Activated CD8-positive, alpha-beta memory T cell treated with anti-CD3 and anti-CD28 coated beads, Interleukin-2, amount 50 U/mL, for 1 hour (primary cell): Measurements from ENCODE around the gene IFIT1.
"Not testable (repeated sequence)": the region's sequence is repeated elsewhere in the genome, so short reads cannot be mapped to it uniquely, and the experiment has no call there.

Experiments used
- DNase-seq: peaks from one replicate; pipeline ENCODE4 v3.0.0-alpha.2; 2020; ENCODE audit errors: extremely low read depth

IFIT1 gene

DNA sequence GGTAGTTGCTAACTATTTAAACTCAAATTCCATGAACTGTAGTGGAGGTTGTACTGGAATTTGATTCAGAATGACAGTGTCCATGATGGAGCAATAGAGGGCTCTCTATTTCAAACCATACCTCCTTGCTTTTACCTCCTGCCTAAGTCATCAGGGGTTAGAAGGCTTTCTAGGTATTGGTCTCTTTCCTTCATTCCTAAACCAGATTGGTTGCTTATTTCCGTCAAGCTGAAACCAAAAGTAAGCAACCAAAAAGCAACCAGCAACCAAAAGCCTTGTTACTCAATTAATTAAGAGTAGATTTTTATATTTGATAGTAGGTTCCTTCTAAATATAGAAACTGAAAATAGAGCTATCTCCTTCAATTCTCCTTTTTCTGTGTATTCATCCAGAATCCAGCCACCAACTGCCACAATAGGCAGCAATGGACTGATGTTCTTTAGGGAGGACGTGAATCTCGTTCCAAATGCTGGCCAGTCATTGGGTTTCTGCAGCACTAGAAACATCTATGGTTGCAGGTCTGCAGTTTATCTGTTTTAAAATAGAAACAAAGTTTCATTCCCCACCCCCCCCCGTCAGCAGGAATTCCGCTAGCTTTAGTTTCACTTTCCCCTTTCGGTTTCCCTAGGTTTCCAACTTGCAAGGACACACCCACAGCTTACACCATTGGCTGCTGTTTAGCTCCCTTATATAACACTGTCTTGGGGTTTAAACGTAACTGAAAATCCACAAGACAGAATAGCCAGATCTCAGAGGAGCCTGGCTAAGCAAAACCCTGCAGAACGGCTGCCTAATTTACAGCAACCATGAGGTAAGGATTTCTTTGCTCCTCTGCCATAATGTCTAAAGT lies at the start of gene IFIT1:
Gene IFIT1, plus strand, starts transcription at position 717 of the 850 bp plus-strand sequence. Its CDS starts 90 bp downstream, at position 807.
- DNase-seq = no peak

DNA sequence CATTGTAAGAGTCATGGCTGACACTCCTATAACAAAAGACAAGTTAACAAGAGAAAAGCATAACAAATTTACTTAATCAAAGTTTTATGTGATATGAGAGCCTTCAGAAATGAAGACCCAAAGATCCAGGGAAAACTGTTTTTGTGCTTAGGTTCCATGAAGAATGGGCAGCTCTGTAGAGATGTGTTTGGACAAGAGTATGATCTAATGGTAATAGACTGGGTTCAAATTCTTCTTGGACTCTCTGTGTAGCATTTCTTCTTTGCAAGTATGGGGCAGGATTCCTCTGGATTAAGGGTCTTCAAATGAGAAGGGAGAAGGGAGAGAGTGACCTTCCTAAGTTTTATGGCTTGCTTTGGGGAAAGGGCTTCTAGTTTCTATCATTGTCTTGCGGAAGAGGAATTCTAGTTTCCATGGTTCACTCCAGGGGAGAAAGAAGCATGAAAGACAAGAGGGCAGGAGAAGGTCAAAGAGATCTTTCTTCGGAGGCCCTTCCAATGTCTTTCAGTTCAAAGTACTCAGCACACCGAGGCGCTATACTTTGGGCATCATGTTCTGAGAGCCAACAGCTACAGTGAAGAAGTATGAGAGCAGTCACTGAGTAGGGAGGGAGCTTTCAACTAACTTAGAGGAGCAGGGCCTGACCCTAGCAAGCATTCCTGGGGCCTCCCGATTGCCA lies 49.2 kb upstream of the IFIT1 start:
- no peak for DNase-seq

GRCh38 chr10:89344156-89344555 lies 48.3 kb upstream of the IFIT1 start:
- DNase-seq = no peak

DNA sequence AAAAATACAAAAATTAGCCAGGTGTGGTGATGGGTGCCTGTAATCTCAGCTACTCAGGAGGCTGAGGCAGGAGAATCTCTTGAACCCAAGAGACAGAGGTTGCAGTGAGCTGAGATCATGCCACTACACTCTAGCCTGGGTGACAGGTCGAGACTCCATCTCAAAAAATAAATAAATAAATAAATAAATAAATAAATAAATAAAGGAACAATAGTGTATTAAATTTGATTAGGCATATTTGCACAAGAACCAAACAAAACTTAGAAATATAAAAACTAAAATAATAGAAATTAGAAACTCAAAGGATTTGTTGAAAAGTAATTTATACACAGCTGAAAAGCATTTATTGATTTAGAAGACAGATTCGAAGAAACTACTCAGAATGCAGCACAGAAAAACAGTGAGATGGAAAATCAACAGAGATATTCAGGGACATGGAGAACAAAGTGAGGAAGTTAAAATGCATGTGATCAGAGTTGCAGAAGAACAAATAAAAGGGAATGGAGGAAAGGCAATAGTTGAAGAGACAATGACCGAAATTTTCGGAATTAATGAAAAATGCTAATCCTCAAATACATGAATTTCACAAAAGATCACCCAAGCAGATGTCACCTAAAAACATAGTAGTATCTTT lies 46.9 kb upstream of the IFIT1 start:
- DNase-seq = no peak

GRCh38 chr10:89346405-89347254 lies 45.8 kb upstream of the IFIT1 start:
- no peak for DNase-seq

DNA sequence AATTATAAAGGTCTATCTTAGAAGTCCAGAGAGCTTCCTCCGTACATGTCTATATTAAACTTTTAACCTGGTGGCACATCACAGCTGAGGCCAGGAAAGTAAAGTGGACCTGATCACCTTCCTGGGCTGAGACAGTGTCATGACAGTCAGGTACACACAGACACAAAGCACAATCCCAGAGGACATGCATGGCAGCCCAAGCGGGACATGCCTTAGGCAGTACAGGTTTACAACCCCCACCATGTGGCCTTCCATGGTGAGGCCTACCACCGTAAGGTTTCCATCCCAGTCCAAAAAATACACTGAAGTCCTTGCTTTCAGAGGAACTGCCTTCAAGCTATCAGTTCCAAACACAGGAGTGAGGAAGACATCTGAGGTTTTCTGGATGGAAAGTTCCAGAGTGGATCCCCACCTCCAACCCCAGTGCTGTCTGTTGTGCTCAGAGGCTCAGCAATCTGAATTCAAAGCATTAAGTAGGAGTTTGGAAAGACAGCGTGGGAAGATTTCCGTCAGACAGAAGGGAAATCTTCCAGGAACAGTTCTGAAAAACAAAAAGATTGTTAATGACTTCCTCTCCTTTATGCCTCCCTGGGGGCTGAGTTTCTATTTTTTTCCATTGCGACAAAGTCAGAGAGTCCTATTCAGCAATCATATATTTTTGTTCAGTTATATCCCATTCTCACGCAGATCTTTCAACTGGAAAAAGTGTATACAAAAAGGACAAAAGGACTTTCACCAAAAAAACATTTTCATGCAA lies 44.5 kb upstream of the IFIT1 start:
- no peak for DNase-seq

DNA sequence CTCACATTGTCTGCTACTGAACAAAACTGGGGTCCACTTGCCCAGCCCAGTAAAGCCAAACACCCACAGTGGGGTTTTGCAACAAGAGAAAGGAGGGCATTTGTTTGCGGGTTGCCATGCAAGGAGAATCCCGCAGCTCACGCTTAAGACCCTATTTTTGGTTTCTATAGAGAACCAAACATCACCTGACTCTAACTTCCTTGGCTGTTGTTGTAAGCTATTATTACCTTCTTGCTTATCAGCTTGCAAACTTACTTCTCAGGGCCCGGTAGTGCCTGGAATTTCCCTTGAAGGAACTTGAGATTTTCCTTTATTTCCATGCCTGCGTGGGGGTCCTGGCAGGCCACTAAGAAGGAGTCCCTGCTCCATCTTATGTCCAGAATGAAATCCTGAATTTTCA lies 43.9 kb upstream of the IFIT1 start:
- no peak for DNase-seq

DNA sequence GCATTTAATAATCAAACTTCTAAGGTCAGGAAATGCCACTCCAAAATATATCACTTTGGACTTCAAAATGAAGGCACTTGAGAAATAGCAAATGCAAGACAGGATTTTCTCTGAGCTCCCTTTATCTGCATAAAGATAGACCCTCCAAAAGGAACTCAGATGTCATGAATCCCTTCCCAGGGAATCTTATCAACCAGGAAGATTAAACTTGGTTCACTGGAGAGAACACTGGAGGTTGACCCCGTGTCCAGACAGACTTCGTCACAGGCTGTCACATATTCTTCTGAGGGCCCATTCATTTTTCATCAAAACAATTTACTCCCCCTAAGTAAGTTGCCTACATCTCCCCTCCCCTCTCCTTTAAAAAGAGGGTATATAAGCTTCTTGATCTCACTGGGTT lies 43.4 kb upstream of the IFIT1 start:
- no peak for DNase-seq

GRCh38 chr10:89350631-89351315 lies 41.6 kb upstream of the IFIT1 start:
- DNase-seq = not testable (repeated sequence)

GRCh38 chr10:89351412-89351779 lies 41.0 kb upstream of the IFIT1 start:
- DNase-seq = no peak

DNA sequence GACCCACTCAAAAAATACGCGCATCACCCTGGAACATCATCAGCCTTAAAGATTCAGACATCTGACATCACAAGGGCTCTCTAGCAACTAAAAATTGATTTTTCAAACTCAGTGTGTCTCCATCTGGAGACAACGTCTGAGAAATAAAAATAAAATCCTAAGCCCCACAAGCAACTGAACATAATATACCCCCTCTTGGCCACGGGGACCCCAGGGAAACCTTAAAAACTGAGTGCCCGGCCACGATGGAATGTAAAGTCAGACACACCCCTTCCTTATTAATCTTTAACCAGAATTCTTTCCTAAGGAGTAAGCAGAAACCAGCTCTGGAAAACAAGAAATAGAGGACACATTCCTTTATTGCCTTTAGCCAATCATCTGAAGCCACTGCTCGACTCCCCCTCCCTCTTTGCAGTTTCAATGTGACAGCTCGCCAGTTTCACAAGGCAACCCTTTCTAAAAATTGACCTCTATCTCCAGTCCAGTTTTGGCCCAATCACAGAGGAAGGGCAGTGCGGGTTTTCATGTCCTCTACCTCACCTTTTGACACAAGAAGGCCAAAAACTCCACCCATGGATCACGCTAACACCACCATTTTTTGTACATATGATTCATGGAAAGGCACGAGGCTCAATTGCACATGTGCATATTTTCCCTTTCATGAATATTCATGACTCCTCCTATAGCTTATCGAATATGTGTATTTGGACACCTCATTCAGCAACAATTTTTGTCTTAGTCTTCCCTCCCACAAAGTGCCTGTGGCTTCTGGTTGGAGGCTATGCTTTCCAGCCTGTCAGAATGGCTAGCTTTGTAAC lies 40.4 kb upstream of the IFIT1 start:
- DNase-seq = no peak

- no peak for DNase-seq
These were observed 39.6 kb upstream of the IFIT1 start for GRCh38 chr10:89352802-89353201.

GRCh38 chr10:89355394-89355931 lies 37.0 kb upstream of the IFIT1 start:
- no peak for DNase-seq

DNA sequence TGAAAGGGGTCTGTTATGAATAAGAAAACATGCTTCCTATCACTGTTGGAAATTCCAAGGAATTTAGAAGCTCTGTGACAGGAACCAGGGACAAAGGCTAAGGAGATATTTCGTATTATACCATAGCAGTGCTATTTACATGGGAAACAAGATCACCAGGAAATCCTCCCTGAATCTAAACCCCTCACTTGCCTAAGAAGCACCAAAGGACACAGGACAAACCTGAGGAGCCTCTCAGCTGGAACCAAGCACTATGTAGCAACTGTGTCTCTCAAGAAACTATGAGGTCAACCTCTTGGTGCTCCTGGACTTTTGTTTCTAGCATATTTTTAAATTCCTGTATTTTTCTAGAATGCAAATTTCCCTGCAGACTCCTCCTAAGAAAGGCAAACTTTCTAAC lies 35.3 kb upstream of the IFIT1 start:
- DNase-seq = no peak

GRCh38 chr10:89357975-89358374 lies 34.4 kb upstream of the IFIT1 start:
- no peak for DNase-seq

- DNase-seq = no peak
These were observed 32.3 kb upstream of the IFIT1 start for GRCh38 chr10:89360157-89360556.

DNA sequence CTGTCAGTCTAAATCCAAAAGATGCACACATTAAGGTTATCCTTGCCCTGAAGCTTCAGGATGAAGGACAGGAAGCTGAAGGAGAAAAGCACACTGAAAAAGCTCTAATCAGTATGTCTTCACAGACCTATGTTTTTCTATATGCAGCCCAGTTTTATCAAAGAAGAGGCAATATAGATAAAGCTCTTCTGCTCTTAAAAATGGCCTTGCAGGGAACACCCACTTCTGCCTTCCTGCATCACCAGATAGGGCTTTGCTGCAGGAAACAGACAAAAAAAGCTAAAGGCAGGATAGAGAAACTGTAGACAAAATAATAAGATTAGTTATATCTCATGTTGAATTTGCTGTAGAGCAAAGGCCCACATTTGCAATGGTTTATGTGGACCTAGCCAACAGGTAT lies 29.5 kb upstream of the IFIT1 start:
- no peak for DNase-seq

DNA sequence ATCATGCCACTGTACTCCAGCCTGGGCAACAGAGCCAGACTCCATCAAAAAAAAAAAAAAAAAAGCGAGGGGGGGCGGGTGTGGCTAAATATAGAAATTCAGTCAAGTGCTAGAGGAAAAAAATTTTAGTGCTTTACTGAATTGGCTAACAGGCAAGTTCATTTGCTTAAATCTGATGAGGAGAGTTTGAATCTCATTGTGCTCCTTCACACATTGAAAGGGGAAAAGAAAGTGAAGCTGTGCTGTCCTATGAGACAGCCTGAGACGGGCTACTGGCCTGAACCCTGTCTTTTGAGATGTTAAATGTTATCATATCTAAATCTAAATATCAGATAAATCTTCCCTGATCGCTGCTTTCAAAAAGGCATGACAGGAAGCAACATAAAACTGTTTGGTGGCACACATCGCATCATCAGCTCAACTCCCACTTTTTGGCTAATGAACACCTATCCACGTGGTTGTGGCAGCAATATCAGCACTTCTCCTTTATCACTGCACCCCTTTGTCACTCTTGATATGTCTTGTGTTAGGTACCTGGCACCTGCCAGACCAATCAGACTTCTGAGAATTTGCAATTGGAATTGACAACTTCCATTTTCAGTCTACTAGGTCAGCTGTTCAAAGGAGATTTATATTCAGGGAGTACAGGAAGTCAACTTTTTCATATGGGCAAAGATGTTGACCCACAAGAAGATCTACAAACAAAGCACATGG lies 28.5 kb upstream of the IFIT1 start:
- no peak for DNase-seq

DNA sequence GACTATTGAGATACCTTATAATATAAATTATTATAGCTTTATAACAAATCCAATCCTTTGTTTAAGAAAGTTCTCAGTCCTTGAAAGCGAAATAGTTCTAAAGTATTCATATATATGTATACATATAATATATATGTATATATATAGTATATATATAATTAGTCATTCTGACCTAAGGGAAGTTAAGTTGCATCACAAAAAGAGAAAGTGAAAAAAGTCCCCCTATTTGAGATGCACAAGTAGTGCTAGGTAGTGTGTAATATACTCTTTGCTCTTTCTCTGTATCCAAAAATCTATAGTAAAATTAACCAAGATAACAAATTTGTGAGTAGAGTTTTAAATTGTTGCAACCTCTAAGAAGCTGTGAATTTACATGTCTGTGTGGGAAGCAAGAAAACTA lies 27.9 kb upstream of the IFIT1 start:
- no peak for DNase-seq
